ENCODE measurements around the gene GRAMD2A.
A peak's percentile ranks its signal among the peaks of the same experiment; 100 is the strongest.
"Not testable (repeated sequence)": the region's sequence is repeated elsewhere in the genome, so short reads cannot be mapped to it uniquely, and the experiment has no call there.

Gene GRAMD2A

DNA sequence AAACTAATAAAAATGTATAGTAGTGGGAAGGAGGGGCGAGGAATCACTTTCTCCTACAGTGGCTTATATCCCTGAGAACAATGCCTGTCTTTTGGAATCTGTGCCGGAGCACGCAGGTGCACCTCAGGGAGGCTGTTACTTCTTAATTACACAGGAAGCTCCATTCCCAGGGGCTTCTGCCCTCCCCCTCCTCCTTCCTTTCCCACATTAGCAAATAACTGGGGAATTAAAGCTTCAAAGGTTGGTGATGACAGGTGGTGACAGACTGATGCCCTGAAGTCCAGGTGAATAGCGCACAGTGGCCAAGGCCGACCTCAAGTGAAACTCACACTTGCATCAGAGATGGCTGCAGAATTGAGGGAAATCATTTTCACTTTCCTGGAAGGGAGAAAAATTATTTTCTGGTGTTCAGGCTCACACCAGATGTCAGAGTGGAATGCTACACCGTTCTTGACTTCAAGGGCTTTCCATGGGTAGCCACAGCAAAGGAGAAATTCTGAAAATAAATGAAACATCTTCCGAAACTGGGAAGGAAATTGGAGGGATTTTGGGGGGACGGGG is 3.7 kb downstream of the GRAMD2A start:
- no peak overlapping the region for H3K4me3 ChIP-seq (ENCODE audit: low read depth, low read length)
- no peak for DNase-seq (ENCODE audit: low read depth)

DNA sequence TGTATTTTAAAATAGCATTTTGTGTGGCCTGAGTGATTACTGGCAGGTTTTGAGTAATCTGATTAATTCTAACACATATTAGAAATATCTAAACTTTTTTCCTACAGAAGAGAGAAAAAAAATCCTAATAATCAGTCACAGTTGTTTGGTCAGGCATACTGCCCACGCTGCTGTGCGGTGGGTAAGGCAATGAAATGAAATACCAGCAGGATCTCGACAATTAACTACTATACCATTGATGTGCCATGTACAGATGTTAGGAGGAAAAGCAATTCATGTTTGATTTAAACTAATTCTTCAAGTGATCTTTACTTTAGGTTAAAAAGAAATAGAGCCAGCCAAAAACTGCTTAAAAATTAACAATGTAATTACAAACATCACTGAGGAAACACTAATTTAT is 5.2 kb downstream of the GRAMD2A start:
- no peak for DNase-seq (ENCODE audit: low read depth)
- no peak overlapping the region for H3K4me3 ChIP-seq (ENCODE audit: low read depth, low read length)

DNA sequence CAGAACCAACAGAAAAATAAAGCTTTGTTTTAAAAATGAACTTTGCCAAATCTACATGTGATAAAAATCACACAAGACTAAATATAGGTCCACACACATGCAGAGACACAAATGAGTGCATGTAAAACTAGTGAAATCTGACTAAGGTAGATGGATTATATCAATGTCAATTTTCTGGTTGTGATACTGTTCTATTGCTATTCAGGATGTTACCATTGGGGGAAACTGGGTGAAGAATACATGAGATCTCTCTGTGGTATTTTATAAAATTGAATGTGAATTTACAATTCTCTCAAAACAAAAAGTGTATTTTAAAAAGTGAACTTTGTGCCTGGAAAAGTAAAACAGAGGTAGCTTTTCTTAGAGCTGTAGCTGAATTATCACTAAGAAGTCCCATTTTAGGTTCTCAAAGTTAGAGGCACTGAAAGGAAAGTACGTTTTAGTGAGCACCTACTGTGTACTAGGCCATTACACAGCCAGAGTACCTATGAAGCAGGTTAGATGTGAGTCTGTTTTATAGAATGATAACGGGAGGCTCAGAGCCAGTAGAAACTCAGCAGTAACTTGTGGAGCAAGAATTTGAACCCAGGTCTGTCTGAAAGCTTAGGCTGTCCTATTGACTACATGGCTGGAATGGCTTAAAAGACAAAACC is 8.2 kb downstream of the GRAMD2A start:
- no peak overlapping the region for H3K4me3 ChIP-seq (ENCODE audit: low read depth, low read length)
- no peak for DNase-seq (ENCODE audit: low read depth)

DNA sequence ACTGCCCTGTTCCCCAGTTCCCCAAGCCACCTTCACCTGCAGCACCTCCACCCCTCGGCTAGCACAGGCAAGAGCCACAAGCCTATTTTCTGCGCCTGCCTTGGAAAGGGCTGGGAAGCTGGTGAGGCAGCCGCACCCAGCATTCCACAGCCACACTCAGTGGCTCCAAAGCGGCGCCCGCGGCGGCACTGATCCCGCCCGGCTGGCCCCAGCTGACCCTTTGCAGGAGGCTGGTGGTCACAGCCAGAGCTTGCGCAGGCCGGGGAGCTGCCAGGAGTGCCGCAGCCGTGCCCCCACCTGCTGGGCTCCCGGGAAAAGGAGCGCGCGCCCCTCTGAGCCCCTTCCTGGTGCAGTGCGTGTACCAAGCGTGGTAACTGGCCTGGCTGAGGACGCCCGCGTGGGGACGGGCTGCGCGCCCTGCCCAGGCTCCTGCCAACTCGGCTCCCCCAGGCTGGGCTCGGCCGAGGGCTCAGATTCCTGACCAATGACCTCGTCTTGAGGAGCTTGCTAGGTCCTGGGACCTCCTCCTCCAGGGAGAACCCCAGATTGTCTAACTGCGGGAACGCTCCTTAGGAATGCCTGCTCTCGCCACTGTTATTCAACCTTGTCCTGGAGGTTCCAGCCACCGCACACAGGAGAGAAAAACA is 13.3 kb downstream of the GRAMD2A start:
- DNase-seq (ENCODE audit: low read depth), result no peak
- peak overlapping the region; percentile 25 for H3K4me3 ChIP-seq (ENCODE audit: low read depth, low read length)

DNA sequence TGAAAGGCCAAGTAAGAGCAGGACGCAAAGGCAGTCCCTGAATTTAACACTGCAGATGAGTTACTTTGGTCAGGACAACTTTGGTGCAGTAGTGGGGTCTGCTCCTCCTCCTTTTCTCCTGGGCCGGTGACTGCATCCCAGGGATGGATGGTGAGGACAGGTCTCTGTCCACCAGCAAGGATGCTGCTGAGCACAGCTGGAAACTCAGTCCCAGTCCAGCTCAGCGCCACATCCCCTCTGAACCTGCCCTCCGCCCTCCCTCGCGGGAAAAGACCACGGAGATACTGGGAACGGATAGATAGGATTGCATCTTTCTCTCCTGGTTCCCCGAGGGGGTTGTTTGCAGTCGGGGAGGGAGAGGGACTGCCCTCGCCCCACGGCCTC is 13.8 kb downstream of the GRAMD2A start:
- DNase-seq (ENCODE audit: low read depth), result no peak
- H3K4me3 ChIP-seq (ENCODE audit: low read depth, low read length), result peak overlapping the region; percentile 25

DNA sequence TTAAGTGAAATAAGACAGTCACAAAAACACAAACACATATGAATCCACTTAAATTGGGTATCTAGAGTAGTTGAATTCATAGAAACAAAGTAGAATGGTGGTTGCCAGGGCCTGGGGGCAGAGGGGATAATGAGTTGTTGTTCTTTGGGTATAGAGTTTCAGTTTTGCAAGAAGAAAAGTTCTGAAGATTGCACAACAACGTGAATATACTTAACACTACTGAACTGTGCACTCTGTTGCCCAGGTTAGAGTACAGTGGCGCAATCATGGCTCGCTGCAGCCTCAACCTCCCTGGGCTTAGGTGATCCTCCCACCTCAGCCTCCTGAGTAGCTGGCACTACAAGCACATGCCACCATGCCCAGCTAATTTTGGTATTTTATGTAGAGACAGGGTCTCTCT is 14.9 kb downstream of the GRAMD2A start:
- no peak for DNase-seq (ENCODE audit: low read depth)
- no peak overlapping the region for H3K4me3 ChIP-seq (ENCODE audit: low read depth, low read length)

- no peak overlapping the region for H3K4me3 ChIP-seq (ENCODE audit: low read depth, low read length)
- DNase-seq (ENCODE audit: low read depth), result no peak
Observed at GRCh38 chr15:72182244-72182643, 15.3 kb downstream of the GRAMD2A start.

GRCh38 chr15:72180761-72181324 is 16.7 kb downstream of the GRAMD2A start:
- H3K4me3 ChIP-seq (ENCODE audit: low read depth, low read length), result no peak overlapping the region

GRCh38 chr15:72179950-72180581 is 17.5 kb downstream of the GRAMD2A start:
- DNase-seq (ENCODE audit: low read depth), result no peak
- no peak overlapping the region for H3K4me3 ChIP-seq (ENCODE audit: low read depth, low read length)

More at GRCh38 chr15:72180761-72181324, 16.7 kb downstream of the GRAMD2A start:
- no peak for DNase-seq (ENCODE audit: low read depth)

DNA sequence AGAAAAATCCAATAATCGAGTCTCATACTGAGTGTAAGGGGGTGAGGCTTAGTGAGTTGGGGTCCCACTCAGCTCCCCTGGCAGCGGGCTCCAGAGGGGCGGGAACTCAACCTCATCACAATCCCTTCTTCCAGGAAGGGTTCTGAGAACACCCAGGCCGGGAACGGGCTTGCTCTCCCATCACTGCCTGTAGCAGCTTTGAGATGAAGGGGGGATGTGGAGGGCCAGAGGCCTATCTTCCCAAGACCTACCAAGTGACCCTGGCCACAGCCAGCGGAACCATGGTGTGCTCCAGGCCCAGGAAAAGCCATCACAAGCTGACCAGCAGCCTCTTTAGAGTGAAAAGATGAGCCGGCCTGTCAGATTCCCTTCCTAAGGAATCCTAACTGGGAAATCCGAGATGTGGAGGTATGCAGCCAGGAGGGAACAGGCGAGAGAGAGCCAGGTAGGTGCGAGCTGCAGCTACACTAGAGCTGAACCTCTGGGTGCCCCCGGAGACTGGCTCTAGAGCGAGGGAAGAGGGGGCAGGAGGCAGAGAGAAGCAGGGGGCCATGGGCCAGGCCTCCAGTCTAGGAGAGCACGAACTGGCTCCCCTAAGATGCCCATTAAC is 18.5 kb downstream of the GRAMD2A start:
- no peak overlapping the region for H3K4me3 ChIP-seq (ENCODE audit: low read depth, low read length)
- no peak for DNase-seq (ENCODE audit: low read depth)

GRCh38 chr15:72176743-72177142 is 20.8 kb downstream of the GRAMD2A start:
- DNase-seq (ENCODE audit: low read depth), result no peak
- no peak overlapping the region for H3K4me3 ChIP-seq (ENCODE audit: low read depth, low read length)

GRCh38 chr15:72176159-72176558 is 21.4 kb downstream of the GRAMD2A start:
- no peak for DNase-seq (ENCODE audit: low read depth)
- H3K4me3 ChIP-seq (ENCODE audit: low read depth, low read length), result no peak overlapping the region

- no peak for DNase-seq (ENCODE audit: low read depth)
- no peak overlapping the region for H3K4me3 ChIP-seq (ENCODE audit: low read depth, low read length)
Observed at GRCh38 chr15:72175186-72176044, 22.2 kb downstream of the GRAMD2A start.

DNA sequence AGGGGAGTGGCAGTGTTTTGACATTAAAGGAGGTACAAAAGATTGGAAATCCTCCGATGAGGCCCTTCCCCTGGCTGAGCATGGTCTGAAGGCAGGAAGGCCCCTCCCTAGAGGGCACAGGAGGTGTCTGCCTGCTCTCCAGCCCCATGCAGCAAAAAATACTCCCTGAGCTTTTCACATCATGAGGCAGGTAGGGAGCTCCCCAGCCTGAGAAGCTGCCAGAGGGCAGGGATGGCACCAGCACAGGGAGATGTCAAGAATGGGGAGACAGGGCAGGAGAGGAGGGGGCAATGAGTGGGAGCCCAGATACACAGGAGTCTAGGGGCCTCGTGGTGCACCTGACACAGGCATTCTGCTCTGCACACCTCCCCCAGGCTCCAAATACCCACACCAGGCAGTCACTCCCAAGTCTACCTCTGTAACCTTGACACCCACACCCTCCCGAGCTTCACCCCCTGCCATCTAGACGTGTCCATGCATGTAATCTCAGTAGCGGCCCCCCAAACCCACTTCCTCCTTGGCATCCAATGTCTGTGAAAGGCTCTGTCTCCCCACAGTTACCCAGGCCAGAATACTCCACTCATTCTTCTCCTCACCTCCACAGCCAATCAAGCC is 22.9 kb downstream of the GRAMD2A start:
- no peak overlapping the region for H3K4me3 ChIP-seq (ENCODE audit: low read depth, low read length)
- DNase-seq (ENCODE audit: low read depth), result no peak

DNA sequence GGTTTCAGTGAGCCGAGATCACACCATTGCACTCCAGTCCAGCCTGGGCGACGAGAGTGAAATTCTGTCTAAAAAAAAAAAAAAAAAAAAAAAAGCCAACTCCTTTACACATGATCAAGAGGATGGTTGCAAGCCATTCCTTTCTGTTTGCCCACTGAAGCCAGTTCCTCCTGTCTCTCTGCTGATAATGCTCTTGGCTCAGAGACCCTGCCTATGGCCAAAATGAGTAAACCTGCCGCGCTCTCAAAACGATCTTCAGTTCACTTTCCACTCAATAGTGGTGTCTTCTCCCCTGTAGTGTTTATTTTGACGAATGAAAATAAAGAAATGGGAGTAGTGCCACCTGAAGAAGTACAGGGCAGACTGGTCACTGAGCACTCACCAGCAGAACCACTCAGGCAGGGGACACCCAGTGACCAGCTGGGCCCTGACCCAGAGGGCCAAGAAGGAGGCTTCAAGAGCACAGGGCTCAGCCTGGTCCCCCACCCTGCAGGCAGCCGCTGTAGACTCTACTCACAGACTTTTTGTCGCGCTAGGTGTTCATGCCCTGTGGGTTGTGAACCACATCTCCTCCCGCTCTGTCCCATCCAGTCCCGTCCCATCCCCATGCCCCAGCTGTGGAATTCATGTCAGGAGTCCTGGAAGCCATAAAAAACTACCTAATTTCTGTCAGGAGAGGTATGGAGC is 23.6 kb downstream of the GRAMD2A start:
- H3K4me3 ChIP-seq (ENCODE audit: low read depth, low read length), result no peak overlapping the region
- no peak for DNase-seq (ENCODE audit: low read depth)

GRCh38 chr15:72173401-72173800 is 24.2 kb downstream of the GRAMD2A start:
- DNase-seq (ENCODE audit: low read depth), result no peak
- H3K4me3 ChIP-seq (ENCODE audit: low read depth, low read length), result no peak overlapping the region

GRCh38 chr15:72172796-72173195 is 24.8 kb downstream of the GRAMD2A start:
- no peak overlapping the region for H3K4me3 ChIP-seq (ENCODE audit: low read depth, low read length)
- no peak for DNase-seq (ENCODE audit: low read depth)

GRCh38 chr15:72171978-72172377 is 25.6 kb downstream of the GRAMD2A start:
- not testable (repeated sequence) for DNase-seq (ENCODE audit: low read depth); H3K4me3 ChIP-seq (ENCODE audit: low read depth, low read length)

Measured in skeletal muscle cell (primary cell).